ENCODE results near the gene SFTPD.

DNA sequence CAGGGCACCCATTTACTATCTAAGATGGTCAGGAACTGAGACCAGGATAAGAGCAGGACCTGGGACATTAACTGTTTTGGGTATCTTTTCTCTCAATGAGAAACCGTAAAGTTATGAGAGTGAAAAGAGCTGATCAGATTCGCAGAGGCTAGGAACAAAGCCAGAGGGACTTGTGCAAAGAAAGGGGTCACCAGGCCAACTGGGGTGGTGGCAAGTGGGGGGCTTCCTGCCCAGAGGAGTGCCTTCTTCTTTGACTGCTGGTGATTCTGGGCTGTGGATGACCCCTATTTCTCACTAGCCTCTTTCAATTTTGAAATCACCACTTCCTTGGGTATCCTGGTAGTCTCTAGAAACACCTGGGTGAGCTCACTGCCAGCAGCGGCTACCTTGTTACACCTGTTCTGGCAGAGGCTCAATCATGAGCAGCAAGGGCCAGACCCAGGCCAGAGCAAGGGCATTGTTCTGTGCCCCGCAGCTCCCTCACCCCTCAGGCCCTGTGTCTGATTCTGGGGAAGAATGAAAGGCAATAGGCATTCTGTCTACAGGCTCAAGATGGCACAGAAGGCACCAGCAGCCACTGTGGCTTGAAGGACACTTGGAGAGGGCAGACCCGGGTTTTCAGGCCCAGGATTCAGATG lies 999 bp downstream of the SFTPD start:
- no peak for TF ChIP-seq POLR2A (IDR thresholded peaks at IDR 0.05; ENCODE audit: low read length)
- TF ChIP-seq GATA1 (IDR thresholded peaks at IDR 0.05; ENCODE audit: low read depth, low read length) = no peak
